GM12865 (cell line): ENCODE measurements around the gene NODAL.
A peak's percentile ranks its signal among the peaks of the same experiment; 100 is the strongest.

Source experiments
- DNase-seq: peaks from one replicate; pipeline ENCODE4 v3.0.0; 2010; ENCODE audit warnings: low read depth
- H3K4me3 ChIP-seq: 2 replicates; pipeline ENCODE4 v1.5.1; 2011; ENCODE audit warnings: mild to moderate bottlenecking, low read depth, low read length, control low read depth
- CTCF ChIP-seq: IDR thresholded peaks from 2 replicates; pipeline ENCODE4 v1.5.1; 2011; ENCODE audit warnings: low read length, control low read depth, low read depth, inconsistent platforms; ENCODE audit not compliant: insufficient read depth; ENCODE audit errors: missing control alignments

Gene NODAL

GRCh38 chr10:70461397-70462348 lies 20.2 kb upstream of the NODAL start:
- DNase-seq, result peak; percentile 73
- peak; percentile 96 for TF ChIP-seq CTCF
- H3K4me3 ChIP-seq, result no peak overlapping the region

GRCh38 chr10:70459774-70460490 lies 18.5 kb upstream of the NODAL start:
- no peak for DNase-seq
- no peak for TF ChIP-seq CTCF
- no peak overlapping the region for H3K4me3 ChIP-seq

GRCh38 chr10:70459061-70459773 lies 17.7 kb upstream of the NODAL start:
- no peak for DNase-seq
- H3K4me3 ChIP-seq, result no peak overlapping the region
- TF ChIP-seq CTCF, result no peak

GRCh38 chr10:70458329-70459060 lies 17.0 kb upstream of the NODAL start:
- no peak overlapping the region for H3K4me3 ChIP-seq
- no peak for DNase-seq
- no peak for TF ChIP-seq CTCF

- no peak for TF ChIP-seq CTCF
- no peak overlapping the region for H3K4me3 ChIP-seq
- DNase-seq, result no peak
These were observed 16.4 kb upstream of the NODAL start for GRCh38 chr10:70457759-70458305.

GRCh38 chr10:70456164-70456563 lies 14.7 kb upstream of the NODAL start:
- no peak for TF ChIP-seq CTCF
- DNase-seq, result no peak
- H3K4me3 ChIP-seq, result no peak overlapping the region
